Epidermal melanocyte (primary cell): Measurements from ENCODE around the gene TXLNB.

Experiments used
- DNase-seq: peaks from one replicate; pipeline ENCODE4 v3.0.0; 2011; ENCODE audit warnings: low spot score; ENCODE audit not compliant: insufficient read length

Gene TXLNB

DNA sequence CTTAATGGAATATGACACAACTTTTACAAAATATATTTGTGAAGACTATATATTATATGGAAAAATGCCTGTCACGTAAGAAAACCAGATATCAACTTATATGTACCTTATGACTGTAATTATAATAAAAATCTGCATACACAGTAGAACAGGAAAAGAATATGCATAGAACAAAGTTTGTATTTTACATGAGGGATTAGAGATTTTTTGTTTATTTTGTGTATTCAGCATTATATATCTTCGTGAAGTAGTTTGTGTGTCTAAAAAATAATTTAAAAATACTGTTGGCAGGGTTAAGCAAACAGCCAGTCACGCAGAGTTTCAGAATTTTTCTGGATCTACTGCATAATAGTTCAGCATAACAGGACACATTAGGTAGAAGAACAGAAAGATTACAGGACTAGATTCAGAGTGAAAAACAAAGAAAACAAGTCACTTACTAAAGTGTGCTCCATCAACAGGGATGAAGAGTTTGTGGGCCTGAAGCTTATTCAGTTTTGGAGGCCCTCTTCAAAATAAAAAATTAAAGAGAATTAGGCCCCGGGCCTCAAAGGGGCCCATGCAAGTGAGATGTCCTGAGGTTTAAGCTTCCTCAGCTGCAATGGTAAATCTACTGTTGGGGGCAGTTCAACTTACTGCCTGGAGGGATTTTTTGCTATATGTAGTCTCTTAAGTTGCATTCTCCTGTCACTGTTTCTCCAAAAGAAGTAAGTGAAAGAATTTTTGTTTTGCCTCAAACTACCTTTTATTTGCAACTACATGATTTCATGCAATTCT lies 16.3 kb downstream of the TXLNB start:
- no peak for DNase-seq

DNA sequence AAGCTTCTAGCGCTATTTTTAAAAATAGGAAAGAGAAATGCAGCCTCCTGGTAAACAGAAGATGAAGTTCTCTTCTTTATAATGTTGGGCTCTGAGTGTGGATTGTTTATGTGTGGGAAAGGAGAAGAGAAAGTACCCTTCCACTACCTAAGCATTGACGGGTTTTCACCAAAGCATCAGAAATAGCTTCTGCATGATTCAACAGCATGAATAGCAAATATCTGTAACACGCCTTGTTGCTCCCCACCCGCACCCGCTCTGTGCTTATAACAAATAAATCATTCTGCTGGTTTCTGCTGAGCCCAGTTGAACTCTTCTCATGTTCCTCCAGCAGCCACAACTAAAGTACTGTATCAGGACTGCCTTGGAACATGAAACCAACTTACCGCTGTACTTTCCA lies 20.7 kb downstream of the TXLNB start:
- no peak for DNase-seq

- DNase-seq = no peak
Observed at GRCh38 chr6:139270249-139270648, 21.5 kb downstream of the TXLNB start.

DNA sequence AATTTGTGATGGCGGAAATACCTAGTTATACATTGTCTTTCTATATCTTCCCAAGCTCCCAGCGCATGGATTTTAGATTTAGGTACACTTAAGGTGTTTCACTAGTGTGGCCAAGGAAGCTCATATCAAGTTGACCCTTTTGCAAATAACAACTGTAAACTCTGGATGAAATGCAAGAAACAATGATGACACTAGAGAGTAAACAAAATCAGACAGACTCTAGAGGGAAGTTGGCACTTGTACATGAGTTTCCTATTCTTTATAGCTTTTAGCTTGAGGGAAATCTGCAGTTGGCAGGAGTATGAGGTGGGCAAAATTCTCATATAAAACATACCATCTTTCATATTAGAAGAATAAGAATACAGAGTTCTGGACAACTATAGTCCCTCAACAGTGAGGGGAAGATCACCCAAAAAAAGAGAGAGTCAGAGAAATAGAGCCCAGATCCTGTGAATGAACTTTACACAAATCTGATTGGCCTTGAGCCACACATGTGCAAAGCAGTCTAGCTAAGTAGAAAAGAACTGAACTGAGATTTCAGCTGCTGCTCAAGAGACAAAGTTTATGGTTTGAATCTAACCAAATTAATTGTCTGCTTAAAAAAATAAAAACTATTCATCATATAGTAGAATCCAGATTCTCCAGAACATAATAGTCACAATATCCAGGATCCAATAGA lies 26.1 kb downstream of the TXLNB start:
- no peak for DNase-seq

- no peak for DNase-seq
Observed at GRCh38 chr6:139262519-139263300, 29.1 kb downstream of the TXLNB start.

DNA sequence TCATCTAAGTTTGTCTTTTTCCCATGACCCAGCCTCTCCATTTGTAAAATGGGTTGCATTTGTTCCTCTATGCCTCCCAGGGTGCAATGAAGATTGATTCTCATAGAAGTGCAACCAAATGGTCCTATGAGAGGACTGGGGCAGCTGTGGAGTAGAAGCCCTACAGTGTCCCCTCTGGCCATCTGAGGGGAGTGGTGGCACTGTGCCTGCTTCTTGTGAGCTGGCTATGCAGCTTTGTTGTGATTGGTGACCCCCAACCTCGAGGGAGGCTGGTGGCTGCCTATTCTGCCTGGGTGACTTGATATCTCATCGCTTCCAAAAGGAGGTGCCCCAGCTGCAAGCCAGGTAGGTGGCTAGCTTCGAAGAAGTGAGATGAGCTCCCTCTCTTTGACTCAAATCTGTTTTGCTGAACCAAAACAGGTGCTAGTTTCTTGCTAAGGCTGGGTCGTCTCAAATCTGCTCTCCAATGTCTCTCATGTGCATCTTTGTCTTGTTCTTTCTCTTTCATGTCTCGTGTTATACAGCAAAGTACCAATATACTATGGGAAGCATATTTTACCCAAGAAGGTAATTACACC lies 33.9 kb downstream of the TXLNB start:
- no peak for DNase-seq

DNA sequence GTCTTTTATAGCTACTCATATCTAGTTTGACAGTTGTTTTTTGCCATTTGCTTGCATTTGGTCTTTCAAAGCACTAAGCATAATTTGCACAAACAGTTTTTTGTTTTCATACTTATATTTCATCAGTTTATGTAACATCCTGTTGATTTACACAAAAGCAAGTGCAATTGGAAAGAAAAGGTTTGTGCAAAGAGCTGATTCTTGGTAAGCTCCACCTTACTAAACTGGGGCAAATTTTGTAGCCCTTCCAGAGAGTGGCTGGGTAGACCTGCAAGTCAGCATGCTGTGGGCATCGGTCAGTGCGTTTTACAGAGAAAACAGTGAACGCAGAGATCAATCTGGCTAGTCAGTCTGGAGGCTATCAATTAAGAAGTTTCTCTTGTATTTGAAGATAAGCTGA lies 34.5 kb downstream of the TXLNB start:
- no peak for DNase-seq

GRCh38 chr6:139256087-139256486 lies 35.7 kb downstream of the TXLNB start:
- DNase-seq = no peak

DNA sequence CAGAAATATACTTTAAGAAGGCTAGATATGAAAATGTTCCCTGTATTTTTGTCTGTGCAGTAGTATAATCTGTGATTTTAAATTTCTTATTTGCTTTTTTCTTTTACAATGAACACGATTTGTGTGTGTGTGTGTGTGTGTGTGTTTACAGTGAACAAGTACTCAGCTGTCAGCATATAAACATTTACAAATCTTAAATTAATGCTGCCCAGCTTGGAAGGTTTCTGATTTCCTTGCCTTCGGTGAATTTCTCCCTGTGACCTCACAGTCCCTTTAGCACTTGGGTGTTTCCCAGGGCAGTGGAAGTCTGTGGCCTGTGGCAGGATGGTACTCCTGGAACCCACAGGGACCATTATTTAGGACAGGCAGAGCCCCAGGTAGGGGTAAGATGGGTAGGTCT lies 37.6 kb downstream of the TXLNB start:
- DNase-seq = no peak

GRCh38 chr6:139253656-139254055 lies 38.1 kb downstream of the TXLNB start:
- DNase-seq = no peak

- DNase-seq = no peak
Observed at GRCh38 chr6:139251691-139252390, 40.0 kb downstream of the TXLNB start.

DNA sequence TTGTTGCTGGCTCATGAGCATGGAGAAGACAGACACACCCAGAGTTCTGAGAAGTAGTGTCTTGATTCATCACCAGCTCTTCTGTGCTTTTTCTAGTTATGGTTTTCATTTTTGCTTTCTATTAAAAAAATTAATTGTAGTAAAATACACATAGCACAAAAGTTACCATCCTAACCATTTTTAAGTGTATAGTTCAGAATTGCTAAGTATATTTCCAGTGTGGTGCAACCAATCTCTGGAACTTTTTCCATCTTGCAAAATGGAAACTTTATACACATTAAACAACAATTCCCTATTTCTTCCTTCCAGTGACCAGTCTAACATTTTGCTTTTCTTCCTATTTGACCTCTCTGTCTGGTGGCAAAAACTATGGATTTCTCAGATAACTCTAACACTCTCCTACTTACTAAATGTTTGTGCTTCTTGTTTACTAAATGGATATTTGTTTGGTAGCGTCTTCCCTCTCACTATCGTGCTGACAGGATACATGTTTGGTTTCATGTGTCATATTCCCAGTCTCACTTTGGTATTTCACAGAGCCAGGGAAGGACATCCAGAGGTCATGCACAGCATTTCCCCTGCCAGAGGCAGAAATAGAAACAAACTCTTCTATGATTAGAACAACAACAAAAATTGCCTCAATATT lies 40.6 kb downstream of the TXLNB start:
- DNase-seq = no peak

- DNase-seq = no peak
Observed at GRCh38 chr6:139250296-139251044, 41.3 kb downstream of the TXLNB start.

DNA sequence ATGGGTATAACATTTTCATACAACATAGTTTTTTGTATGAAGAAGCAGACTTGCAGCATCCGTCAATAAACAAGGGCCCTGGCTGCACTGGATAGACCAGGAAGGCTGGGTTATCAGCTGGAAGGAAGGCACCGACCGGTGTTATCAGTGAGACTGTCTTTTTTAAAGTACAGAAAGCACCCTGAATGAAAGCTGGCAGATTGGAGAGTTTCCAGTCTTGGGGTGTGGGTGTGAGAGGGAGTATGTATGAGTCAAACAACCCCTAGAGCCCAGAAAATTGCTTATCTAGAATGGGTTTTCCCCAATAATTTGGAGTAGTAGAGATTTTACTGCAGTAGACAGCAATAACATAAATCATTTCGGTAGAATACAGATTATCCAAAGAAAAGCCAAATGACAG lies 42.4 kb downstream of the TXLNB start:
- DNase-seq = no peak

GRCh38 chr6:139248911-139249310 lies 42.9 kb downstream of the TXLNB start:
- DNase-seq = no peak

GRCh38 chr6:139247618-139248017 lies 44.2 kb downstream of the TXLNB start:
- DNase-seq = no peak

DNA sequence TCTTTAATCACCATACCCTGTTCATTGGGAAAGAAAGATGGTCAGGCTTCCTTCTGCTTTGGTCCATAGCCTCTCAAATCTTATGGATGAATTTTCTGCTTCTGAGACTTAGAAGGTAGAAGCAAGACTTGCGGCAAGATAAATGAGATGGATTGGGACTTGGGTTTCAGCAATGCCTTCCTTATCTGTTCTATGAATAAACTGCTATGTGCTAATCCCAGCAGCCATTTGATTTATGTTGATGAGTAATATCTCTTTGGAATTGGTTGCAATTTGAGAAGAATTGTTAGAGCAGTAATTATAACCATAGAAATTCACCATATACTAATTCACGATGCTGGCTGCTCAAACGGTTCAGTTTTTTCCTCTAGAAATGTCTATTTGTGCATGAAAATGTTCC lies 48.3 kb downstream of the TXLNB start:
- no peak for DNase-seq

GRCh38 chr6:139242457-139243240 lies 49.1 kb downstream of the TXLNB start:
- no peak for DNase-seq
